GM19025 (cell line): ENCODE measurements around the gene SLC15A1.

Source experiments
- ATAC-seq: cut with Tn5 transposase; IDR thresholded peaks from one replicate; pipeline ENCODE4 v1.9.1; 2021; ENCODE audit warnings: mild to moderate bottlenecking, low read depth, moderate library complexity; ENCODE audit not compliant: unreplicated experiment

Gene SLC15A1

DNA sequence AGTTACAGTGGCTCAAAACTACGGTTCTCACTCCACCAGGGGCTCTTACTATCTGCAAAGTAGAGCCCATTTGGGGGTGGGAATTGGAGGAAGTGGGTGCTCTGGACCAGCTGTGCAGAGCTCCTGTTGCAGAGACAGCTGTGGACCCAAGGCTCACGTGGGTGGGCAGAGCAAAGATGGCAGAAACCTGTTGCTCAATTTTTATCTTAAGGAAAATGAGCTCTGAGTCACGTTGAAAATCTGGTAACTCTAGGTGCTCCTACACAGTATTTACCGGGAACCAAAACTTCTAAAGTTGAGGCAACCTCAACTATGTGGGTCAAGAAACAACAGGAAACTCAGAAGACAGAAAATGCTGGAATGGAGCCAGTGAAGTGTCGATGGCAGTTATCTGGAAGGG, 30.2 kb upstream of the SLC15A1 start:
- ATAC-seq, result no peak

DNA sequence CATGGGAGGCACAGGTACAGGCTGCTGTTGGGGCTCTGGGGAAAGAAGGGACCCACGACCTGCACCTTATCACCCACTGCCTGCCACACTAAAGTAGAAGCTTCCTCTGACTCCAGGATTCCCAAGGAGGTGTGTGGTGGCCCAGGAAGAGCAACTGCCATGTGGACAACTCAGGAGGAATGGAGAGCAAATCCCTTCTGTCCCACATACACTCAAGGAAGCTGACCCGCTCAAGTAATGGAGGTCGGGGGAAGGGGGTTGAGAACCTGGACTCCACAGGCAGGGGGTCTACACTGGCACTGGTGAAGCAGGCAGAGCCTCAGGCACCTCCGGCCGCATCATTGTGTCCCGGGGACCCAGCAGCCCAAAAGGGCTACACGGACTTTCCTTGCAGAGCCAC, 29.4 kb upstream of the SLC15A1 start:
- no peak for ATAC-seq

DNA sequence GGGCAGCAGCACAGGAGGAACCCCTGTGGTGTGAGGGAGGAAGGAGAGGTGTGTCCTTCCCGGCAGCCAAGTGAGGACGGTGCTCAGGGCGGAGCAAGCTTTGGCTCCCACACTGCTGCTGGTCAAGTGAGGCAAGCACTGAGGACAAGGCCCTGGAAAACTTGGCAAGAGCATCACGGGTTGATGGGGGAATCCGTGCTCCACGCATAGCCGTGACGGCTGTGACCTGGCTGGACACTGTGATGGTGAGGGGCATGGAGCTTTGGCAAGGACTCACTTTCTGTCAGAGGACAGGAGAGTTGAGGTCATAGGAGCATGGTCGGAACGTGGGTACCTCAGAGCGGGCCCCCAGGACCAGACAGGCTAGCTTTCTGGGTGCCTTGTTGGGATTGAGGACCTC, 29.0 kb upstream of the SLC15A1 start:
- no peak for ATAC-seq

DNA sequence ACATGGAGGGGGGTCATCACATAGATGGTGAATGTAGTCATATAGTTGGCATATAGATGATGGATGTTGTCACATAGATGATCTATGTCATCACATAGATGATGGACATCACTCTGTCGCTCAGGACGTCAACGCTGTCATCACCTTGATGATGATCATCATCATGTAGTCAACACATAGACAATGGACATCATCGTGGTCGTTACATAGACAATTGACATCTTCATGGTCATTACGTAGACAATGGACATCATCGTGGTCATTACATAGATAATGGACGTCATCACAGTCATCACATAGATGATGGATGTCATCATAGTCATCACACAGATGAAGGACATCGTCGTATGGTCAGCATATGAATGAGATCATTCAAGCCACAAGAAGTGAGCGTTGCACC, 28.6 kb upstream of the SLC15A1 start:
- ATAC-seq, result no peak

DNA sequence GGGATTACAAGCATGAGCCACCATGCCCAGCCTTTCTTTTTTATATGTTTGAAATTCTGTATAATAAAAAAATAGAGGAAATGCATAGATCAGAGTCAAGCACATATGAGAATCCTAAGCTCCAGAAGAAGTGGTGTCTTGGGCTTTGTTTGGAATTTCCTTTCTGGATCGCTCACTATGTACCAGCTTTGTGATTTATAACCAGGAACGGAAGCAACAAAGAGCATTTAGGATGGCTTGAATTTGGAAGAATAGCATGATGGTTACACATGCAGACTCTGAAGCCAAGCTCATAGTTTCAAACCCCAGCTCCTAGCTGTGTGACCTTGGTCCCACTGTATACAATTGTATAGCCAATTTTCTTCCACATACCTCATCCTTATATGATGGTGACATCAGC, 28.0 kb upstream of the SLC15A1 start:
- no peak for ATAC-seq

DNA sequence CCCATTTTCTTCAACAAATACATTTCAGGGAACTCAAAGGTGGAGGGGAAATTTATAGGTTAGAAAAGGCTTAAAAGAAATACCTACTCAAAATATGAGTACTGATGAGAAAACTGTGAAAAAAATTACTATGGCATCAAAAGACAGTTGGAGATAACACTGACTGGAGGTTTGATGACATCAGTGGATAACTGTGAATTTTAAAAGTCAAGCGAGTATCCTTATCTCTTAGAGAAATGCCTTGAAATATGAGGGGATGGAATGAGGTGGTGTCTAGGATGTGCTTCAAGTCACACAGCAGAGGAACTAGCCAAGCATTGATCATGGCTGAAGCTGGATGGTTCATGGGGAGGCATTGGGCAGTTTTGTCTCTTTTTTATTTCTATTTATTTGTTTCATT, 27.2 kb upstream of the SLC15A1 start:
- ATAC-seq, result no peak

DNA sequence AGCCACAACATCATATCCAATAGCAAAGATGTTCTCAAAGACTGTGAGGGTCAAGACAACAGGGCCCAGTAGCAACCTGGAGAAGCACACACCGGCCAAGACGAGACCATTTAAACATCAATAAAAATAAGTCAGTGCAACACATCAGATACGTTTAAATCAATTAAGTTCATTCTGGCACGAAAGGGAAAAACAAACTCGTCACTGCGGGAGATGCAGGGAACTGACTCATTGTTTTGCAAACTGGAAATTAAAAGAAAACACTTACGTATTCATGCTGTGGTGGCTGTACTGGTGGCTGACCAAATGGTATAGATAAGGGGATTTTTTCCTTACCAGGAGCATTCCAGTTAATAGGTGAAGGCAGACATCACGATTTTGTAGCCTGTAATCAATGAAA, 26.3 kb upstream of the SLC15A1 start:
- no peak for ATAC-seq

DNA sequence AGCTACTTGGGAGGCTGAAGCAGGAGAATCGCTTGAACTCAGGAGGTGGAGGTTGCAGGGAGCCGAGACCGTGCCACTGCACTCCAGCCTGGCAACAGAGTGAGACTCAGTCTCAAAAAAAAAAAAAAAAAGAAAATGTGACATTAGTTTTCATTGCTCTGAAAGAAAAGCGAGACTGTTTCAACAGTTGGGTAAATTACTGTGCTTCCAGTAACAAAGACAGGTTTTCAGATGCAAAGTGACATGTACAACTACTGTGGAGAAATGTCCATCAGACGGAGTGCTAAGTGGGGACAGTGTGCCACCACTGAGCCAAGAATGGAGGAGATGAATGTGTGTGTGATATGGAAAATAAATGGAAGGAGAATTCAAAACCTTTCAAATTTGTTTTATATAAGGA, 24.2 kb upstream of the SLC15A1 start:
- no peak for ATAC-seq

DNA sequence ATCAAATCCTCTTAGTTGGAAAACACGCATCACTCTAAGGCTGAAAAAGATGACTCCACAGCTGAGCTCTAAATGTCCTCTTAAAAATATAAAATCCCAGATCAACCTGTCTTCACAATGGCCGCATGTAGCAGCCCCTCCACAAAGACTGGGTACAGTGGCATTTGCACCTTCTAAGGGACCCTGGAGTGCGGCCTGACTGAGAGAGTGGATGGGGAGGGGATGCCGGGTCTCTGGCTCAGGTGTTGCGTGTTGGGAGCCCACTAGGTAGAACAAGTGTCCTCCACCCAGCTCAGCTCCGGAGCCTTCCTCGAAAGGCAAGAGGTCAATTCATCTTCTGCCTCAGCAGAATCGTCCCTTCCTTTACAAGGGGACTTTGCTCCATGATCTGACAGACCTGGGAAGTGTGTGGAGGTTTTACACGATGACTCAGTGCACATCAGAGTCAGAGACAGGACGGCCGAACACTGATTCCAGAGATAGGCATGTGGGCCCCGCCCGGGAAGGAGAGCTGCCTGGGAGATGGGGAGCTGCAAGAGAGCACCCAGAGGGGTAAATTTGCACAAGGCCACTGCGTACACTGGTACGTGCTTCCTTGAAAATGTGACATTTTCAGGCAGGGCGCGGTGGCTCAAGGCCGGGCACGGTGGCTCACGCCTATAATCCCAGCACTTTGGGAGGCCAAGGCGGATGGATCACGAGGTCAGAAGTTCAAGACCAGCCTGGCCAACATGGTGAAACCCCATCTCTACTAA, 23.5 kb upstream of the SLC15A1 start:
- ATAC-seq, result no peak

DNA sequence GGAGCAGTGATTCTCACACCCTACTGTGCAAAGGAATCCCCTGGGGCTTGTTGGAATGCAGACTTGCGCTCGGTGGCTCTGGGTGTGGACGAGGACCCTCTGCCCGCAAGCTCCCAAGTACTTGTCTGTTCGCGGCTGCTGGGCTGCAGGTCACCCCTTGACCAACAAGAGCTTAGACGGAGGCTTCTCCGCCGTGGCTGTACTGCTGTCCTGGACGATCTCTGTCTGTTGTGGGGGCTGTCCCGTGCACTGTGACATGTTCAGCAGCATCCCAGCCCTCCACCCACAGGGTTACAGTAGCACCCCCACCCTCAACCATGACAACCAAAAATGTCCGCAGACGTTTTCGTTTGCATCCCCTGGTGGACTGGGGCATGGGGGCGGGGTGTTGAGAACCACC, 22.9 kb upstream of the SLC15A1 start:
- ATAC-seq, result no peak

DNA sequence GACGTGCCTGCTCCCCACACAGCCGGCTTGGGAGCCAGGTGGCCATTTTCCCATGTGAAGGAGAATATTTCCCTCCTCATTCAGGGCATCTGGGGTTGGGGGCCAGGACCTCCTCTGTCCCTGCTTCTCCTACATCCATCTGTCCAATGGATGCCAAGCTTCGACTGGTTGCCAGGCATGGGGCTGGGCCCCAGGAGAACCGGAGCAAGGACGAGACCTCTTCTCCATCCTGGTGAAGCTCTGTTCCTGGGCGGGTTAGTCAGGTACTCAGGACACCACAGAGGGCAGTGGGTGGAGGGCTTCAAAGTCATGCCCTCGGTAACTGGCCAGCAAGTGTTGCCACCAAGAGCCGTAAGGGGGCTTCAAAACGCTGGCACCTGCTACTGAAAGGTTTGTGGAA, 22.3 kb upstream of the SLC15A1 start:
- ATAC-seq, result no peak

DNA sequence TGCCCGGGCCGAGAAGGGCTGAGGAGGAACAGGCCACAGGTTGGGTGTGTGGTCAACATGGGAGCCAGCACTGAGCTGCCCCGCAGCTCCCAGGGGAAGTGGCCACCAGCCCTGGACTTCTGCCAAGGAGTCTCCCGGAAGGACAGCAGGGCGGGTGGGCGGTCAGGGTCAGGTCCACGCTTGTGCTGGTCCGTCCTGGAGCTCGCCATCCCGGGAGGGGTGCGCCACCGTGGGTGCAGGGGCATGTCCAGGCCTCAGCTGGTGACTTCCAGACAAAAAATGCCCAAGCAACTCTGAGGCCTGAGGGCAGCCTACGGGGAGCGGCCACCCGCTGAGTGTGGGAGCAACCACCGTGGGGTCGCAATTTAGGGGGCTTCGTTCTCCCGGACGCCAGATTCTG, 21.4 kb upstream of the SLC15A1 start:
- ATAC-seq, result no peak

DNA sequence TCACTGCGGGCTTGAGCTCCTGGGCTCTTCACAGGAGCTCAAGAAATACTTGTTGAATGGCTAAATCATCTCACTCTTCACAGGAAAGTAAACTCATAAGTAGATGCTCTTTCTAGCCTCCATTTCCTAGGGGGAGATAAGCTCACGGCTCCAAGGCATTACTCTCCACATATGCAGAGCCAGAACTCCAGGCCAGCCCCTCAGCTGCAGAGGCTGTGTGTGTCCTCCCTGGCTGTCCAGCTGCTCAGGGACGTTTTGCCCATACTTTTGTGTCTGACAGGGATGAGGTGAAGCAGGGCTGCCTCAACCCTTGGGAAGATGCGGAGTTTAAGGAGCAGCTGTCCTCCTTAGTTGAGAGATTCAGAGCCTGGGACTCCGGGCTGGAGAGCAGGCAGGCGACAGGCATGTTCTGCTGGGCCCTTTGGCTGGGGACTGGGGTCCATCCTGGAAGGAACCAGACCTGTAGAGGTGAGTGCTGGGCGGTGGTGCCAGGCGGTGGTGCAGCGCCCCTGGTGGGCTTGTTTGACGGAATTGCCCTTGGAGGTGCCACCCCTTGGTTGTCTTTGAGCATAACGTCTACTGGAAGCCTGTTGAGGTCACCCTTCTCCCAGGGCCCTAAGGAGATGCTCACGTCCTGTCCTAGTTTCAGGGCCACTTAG, 20.5 kb upstream of the SLC15A1 start:
- no peak for ATAC-seq

DNA sequence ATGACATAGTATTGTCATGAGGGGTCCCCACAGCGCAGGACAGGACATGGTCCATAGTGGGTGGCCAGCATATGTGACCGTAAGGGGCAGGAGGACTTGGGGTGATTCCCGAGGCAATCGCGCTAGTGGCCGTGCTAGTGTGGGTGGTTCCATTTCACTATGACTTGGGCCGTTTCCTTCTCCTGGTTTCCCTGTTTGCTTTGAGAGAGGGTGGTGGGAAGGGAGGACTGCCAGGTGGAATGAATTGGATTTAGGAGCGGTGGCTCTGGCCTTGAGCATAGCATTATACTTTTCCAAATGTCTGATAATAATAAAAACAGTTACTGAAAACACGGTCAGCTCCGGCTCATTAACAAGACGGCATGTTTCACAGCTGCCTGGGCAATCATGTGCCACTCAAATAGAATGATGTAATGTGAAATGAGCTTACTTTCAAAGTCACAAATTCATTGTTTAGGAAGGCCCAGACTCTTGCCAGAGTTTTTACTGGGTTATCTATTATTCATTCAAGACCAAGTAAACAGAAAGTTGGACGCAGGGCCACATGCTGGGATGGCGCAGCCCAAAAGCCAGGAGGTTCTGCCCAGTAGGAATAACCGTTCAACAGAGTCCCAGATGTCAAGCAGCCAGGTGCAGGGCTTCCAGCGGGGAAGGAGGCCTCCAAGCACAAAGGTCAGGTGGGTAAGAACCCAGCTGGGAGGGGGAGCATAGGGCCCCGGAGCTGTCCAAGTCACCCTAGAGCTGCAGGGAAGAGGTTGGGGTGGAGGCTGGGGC, 19.6 kb upstream of the SLC15A1 start:
- no peak for ATAC-seq

DNA sequence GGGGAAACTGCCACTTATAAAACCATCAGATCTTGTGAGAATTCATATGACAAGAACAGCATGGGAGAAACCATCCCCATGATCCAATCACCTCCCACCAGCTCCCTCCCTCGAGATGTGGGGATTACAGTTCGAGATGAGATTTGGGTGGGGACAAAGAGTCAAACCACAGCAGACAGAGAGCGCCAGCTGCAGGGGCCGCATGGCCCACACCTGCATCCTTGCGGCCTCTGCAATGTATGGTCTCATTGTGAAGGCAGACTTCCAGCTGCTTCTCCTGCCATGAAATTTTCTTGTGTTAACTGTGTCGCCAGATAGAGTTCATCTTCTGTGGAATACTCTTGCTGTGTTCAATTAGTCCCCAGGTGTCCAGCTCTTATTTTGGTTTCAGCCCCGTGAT, 17.3 kb upstream of the SLC15A1 start:
- no peak for ATAC-seq

DNA sequence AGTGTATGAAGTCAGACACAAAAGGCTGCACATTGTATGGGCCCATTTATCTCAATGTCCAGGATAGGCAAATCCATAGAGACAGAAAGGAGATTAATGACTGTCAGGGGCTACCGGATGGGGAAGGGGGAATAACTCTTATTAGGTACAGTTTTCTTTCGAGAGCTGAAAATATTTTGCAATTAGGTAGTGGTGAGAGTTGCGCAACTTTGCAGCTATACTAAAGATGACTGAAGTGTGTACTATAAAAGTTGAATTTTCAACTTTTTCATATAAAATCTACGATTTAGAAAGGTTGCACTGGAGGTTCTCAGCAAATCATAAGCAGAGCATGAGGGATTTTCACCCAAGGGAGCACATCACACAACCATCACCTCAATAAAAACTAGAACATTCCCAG, 16.1 kb upstream of the SLC15A1 start:
- no peak for ATAC-seq

DNA sequence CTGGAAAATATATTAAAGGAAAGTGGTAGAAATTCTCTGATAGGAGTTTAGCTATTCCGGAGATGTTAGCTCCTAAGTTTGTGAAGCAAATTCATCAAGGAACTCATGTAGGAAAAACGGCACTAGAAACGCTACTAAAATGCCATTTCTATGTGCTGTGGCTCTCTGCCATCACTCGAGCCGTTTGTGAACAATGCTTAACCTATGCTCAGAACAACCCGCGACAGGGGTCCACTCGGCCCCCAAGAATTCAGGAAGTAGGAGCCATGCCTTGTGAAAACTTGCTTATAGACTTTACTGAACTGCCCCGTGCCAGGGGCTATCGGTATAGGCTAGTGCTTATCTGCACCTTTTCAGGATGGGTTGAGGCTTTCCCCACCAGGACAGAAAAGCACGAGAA, 14.2 kb upstream of the SLC15A1 start:
- ATAC-seq, result no peak

DNA sequence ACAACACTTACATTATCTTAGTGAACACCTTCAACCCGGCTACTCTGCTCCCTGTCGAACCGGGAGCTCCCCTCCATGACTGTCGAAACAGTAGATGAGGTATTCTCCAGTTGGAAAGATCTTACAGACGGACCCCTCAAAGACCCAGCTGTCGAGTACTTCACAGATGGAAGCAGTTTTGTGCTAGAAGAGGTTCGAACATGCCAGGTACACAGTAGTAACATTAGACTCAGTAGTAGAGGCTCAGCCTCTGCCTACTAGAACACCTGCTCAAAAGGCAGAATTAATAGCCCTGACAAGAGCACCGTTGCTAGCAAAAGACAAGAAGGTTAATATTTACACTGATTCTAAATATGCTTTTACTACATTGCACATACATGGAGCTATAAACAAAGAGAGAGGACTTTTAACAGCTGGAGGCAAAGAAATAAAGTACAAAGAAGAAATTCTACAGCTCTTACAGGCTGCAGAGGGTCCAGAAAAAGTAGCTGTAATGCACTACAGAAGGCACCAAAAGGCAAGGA, 13.6 kb upstream of the SLC15A1 start:
- no peak for ATAC-seq

DNA sequence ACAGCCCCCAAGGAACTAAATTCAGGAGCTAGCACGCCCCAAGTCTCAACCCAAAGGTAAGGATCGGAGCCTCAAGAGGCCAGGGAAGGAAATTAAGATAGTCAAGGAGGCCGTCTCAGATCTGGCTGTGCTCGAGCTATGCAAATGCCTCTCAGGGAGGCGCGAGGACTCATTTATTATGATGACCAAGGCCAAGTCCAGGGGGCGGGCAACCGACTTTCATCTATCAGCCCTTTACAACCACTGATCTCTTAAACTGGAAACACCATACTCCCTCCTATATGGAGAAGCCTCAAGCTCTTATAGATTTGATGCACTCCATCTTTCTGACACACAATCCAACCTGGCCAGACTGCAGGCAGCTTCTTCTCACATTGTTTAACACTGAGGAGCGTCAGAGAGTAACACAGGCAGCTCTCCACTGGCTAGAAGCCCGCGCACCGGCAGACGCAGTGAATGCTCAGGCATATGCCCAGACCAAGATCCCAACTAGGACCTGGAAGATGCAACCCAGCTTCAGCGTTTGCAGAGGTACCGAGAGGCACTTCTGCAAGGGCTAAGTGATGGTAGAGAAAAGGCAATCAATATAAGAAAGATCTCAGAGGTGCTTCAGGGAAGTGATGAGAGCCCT, 9.6 kb upstream of the SLC15A1 start:
- ATAC-seq, result peak; percentile 35

DNA sequence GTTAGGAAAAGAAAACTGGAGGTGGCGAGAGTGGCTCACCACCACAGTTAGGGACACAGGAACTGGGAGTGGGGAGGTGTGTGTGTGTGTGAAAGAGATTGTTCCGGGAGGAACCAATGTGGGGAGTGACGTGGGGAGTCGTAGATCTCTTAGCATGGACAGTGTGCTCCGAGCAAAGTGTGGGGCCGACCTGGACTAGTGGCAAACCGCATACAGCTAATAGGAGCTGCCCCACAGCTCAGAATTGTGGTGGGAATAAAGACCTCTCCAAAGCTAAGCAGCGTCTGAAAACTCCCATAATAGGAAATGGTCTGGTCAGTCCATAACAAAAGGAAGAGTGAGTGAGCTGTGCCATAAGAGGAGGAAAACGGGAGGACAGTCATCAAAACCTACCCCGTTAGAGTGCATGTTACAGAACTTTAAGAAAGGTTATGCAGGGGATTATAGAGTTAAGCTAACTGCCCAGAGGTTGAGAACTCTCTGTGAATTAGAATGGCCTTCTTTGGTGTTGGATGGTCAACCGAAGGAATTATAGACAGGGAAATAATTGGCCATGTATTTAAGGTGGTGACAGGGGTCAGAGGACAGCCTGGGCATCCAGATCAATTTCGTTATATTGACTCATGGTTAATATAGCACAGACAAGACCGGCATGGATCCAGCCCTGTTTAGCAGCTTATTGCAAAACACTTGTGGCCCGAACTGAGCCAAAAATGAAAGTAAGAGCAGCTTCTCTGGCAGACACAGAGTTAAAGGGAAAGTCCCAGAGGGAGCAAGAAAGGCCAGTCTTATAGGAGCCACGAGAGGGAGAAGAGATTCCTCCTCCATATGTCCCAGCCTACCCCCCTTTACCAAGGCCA, 8.9 kb upstream of the SLC15A1 start:
- peak; percentile 92 for ATAC-seq
